Measurements from ENCODE around the gene PNN. TPM values are rescaled to one million over a fixed set of nuclear protein-coding genes. Genes with fewer than 3 reads are reported as not detected.
"Not testable (repeated sequence)": the region's sequence is repeated elsewhere in the genome, so short reads cannot be mapped to it uniquely, and the experiment has no call there.

The PNN gene
- total RNA-seq, 3 donors from 2014 or later, result 42.5 to 50.6 (median 49.4) TPM

DNA sequence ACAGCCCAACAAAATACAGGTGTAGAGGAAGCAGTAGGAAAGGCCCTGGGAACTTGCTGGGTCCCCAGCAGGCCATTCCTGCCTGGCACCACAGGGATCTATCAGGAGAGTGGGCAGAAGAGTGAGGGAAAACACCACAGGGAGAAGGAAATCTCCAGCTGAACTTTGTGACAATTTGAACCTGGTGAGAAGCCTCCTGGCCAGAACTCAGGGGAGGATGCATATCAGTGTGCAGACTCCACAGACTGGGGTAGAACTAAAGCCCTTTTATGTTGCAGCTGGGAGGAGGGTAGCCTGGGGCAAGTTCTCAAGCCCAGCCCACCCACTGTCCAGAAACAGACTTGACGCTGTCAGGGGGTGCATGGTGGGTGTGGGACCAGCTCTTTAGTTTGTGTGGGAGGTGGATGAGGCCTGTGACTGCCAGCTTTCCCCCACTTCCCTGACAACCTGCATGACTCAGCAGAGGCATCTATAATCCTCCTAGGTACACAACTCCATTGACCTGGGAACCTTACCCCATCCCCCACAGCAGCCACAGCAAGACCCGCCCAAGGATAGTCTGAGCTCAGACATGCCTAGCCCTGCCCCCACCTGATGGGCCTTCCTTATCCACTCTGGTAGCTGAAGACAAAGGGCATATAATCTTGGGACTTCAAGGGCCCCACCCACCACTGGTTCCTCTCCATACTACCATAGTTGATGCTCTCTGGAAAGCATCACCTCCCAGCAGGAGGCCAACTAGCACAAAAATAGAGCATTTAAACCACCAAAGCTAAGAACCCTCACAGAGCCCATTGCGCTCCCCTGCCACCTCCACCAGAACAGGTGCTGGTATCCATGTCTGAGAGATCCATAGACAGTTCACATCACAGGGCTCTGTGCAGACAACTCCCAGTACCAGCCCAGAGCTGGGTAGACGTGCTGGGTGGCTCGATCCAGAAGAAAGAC is 28.9 kb downstream of the PNN start:
- no peaks in the 10 kb centered on the region for H3K9me3 ChIP-seq
- peak; percentile 73 to 82 (median 74) for DNase-seq
- intact Hi-C loops (cut with DNase I, micrococcal nuclease), result no loop called here

DNA sequence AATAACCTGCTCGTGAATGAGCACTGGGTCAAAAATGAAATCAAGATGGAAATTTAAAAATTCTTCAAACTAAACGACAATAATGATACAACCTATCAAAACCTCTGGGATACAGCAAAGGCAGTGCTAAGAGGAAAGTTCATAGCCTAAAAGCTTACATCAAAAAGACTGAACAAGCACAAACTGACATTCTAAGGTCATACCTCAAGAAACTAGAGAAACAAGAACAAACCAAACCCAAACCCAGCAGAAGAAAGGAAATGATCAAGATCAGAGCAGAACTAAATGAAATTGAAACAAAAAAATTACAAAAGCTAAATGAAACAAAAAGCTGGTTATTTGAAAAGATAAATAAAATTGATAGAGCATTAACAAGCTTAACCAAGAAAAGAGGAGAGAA is 32.4 kb downstream of the PNN start:
- ATAC-seq; H3K4me1 ChIP-seq (ENCODE audit: low read depth); H3K36me3 ChIP-seq (ENCODE audit: low read depth); DNase-seq; H3K4me3 ChIP-seq; intact Hi-C loops (cut with DNase I, micrococcal nuclease); H3K9me3 ChIP-seq: not testable (repeated sequence)

More for the DNA sequence above, 28.9 kb downstream of the PNN start:
- TF ChIP-seq, protein P1, sequence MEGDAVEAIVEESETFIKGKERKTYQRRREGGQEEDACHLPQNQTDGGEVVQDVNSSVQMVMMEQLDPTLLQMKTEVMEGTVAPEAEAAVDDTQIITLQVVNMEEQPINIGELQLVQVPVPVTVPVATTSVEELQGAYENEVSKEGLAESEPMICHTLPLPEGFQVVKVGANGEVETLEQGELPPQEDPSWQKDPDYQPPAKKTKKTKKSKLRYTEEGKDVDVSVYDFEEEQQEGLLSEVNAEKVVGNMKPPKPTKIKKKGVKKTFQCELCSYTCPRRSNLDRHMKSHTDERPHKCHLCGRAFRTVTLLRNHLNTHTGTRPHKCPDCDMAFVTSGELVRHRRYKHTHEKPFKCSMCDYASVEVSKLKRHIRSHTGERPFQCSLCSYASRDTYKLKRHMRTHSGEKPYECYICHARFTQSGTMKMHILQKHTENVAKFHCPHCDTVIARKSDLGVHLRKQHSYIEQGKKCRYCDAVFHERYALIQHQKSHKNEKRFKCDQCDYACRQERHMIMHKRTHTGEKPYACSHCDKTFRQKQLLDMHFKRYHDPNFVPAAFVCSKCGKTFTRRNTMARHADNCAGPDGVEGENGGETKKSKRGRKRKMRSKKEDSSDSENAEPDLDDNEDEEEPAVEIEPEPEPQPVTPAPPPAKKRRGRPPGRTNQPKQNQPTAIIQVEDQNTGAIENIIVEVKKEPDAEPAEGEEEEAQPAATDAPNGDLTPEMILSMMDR (IDR thresholded peaks at IDR 0.05), result no peak
- Histone ChIP-seq H3K4me3 (no peak overlapping the region), H3K4me1 (ENCODE audit: low read depth) (no peaks in the 10 kb centered on the region), H3K36me3 (ENCODE audit: low read depth) (no peaks in the 10 kb centered on the region)
- ATAC-seq, result peak; percentile 54

DNA sequence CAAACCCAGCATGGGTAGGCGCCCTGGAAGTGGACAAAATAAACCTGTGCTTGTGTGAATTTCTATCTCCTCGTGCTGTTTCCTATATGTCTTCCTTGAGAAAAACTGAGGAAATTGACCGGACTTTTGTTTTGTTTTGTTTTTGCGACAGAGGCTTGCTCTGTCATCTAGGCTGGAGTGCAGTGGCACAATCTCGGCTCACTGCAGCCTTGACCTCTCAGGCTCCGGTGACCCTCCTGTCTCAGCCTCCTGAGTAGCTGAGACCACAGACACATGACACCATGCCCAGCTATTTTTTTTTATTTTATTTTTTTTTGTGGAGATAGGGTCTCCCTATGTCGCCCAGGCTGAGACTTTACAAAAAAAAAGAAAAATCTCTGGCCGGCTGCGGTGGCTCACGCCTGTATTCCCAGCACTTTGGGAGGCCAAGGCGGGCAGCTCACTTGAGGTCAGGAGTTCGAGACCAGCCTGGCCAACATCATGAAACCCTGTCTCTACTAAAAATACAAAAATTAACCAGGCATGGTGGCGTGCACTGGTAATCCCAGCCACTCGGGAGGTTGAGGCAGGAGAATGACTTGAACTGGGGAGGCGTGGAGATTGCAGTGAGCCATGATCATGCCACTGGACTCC is 36.2 kb downstream of the PNN start:
- Histone ChIP-seq H3K36me3 (ENCODE audit: low read depth) (no peaks in the 10 kb centered on the region), H3K4me3 (no peak overlapping the region), H3K4me1 (ENCODE audit: low read depth) (no peaks in the 10 kb centered on the region), H3K9me3 (no peaks in the 10 kb centered on the region)
- DNase-seq (no peak), ATAC-seq (no peak)
- TF ChIP-seq, protein P1 (IDR thresholded peaks at IDR 0.05), result no peak
- intact Hi-C loops (cut with DNase I, micrococcal nuclease), result no loop called here

DNA sequence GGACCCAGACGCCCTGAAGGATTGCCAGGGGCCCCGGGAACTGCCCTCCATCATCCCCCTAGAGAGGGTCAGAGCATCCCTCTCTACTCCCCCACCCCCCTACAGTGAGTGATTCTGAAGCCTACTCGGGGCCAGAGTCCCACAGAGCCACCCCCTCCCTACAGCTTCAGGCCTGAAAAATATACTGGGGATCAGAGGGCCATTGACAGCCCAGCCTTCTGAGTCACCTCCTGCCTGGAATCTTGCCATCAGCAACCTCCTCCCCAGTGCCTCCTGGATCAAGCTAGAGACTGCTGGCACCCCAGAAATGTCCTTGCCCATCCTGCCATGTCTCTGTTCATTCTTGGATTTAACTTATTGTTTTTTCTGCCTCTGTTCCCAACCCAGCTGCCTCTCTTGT is 37.0 kb downstream of the PNN start:
- peak; percentile 33 for ATAC-seq
- no peak for DNase-seq
- H3K4me1 ChIP-seq (ENCODE audit: low read depth), result no peaks in the 10 kb centered on the region
- H3K36me3 ChIP-seq (ENCODE audit: low read depth), result no peaks in the 10 kb centered on the region
- intact Hi-C loops (cut with DNase I, micrococcal nuclease), result no loop called here
- no peaks in the 10 kb centered on the region for H3K9me3 ChIP-seq
- TF ChIP-seq, protein P1 (IDR thresholded peaks at IDR 0.05), result no peak
- H3K4me3 ChIP-seq, result no peak overlapping the region

DNA sequence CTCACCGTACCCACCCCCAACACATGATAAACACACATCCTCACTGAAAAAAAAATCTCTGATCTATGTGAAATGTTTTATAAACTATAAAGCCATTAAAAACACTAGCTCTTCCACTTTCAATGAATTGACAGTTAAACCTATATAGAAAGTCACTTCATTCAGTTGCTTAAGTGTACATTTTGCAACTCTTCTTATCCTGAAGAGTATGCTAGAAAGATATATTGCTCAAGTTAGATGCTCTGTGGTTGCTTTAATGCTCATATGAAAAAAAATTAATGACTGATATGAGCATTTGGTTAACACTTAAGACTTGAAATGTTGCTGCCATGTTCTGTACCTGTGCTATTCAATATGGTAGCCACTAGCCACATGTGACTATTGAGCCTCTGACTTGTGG is 37.6 kb downstream of the PNN start:
- ATAC-seq (no peak), DNase-seq (no peak)
- Histone ChIP-seq H3K36me3 (ENCODE audit: low read depth) (no peaks in the 10 kb centered on the region), H3K9me3 (no peaks in the 10 kb centered on the region), H3K4me3 (no peak overlapping the region), H3K4me1 (ENCODE audit: low read depth) (no peaks in the 10 kb centered on the region)
- TF ChIP-seq, protein P1 (IDR thresholded peaks at IDR 0.05), result no peak
- intact Hi-C loops (cut with DNase I, micrococcal nuclease), result no loop called here

Measured in mucosa of descending colon (tissue), 3 donors.